Left ventricle myocardium inferior (tissue), 1 donor: ENCODE measurements around the gene TMEM37. TPM values are rescaled to one million over a fixed set of nuclear protein-coding genes. Genes with fewer than 3 reads are reported as not detected.

Experiments used
- total RNA-seq: library from RNA; stranded (reverse); fragmentation: NEBNext Ultra II Directional; extraction: Animal tissue kit (Norgen Biotek cat#: 25700); gene quantifications from one replicate; pipeline ENCODE4 v1.2.1, GENCODE V29; 2021
- donor health status: DM: no; HTN: yes; CAD: no; lungs with severe emphysema.

The TMEM37 gene
- total RNA-seq, 1 donor from 2014 or later, result 2.4 TPM

Other genes starting within 250 kb of the TMEM37 start
- 7.1 TPM for gene STEAP3, start 208.0 kb upstream of the TMEM37 start, total RNA-seq
- gene C2orf76, start 65.0 kb upstream of the TMEM37 start, total RNA-seq, result 7.3 TPM
- 303 TPM for gene DBI, start 64.9 kb upstream of the TMEM37 start, total RNA-seq
- 1.2 TPM for gene SCTR, start 92.6 kb downstream of the TMEM37 start, total RNA-seq
- gene CFAP221, start 112.6 kb downstream of the TMEM37 start, total RNA-seq, result 1.0 TPM
- gene TMEM177, start 247.3 kb downstream of the TMEM37 start, total RNA-seq, result 8.6 TPM